H1 (cell line): ENCODE results near the gene MANBA. TPM values are rescaled to one million over a fixed set of nuclear protein-coding genes. Genes with fewer than 3 reads are reported as not detected.

Experiments
- CTCF ChIA-PET: fragments of 300-600 bp; sonication (Branson Sonifier 250); formaldehyde crosslinking; loops from one replicate; lab custom pipeline; 2021; ENCODE audit not compliant: partially characterized antibody; lab: Charles Lee
- POLR2A ChIA-PET: fragments of 300-600 bp; sonication (Branson Sonifier 250); formaldehyde crosslinking; loops from one replicate; lab custom pipeline; 2021; ENCODE audit warnings: inconsistent platforms; ENCODE audit not compliant: partially characterized antibody; lab: Charles Lee
- DNase-seq, 2 experiments: peaks; one replicate each; pipeline versions ENCODE4 v3.0.0 to v3.0.0-alpha.2; 2010 to 2022; ENCODE audit warnings: low spot score in 2 of 2, low read depth in 1 of 2, mixed read lengths in 1 of 2
- FAIRE-seq: peaks from 2 replicates; lab custom pipeline; 2011; peaks lifted over from hg19 to GRCh38; lab: Jason Lieb, UNC
- H2AFZ ChIP-seq: 2 replicates; pipeline ENCODE4 v1.8.1; 2012; ENCODE audit warnings: low read length, inconsistent platforms
- H2AK5ac ChIP-seq: 2 replicates; pipeline ENCODE4 v1.6.1; 2013; ENCODE audit warnings: low read depth, low read length
- H2BK120ac ChIP-seq: replicated peaks from 2 replicates; pipeline ENCODE3; 2013; ENCODE audit warnings: low read depth, low read length, inconsistent platforms
- H2BK12ac ChIP-seq: 2 replicates; pipeline ENCODE4 v1.6.1; 2013; ENCODE audit warnings: low read depth, low read length
- H2BK15ac ChIP-seq: 2 replicates; pipeline ENCODE4 v1.6.1; 2013; ENCODE audit warnings: low read length
- H2BK20ac ChIP-seq: 2 replicates; pipeline ENCODE4 v1.6.1; 2013; ENCODE audit warnings: low read length
- H2BK5ac ChIP-seq: 2 replicates; pipeline ENCODE4 v1.6.1; 2013; ENCODE audit warnings: low read depth, low read length
- H3K14ac ChIP-seq: 2 replicates; pipeline ENCODE4 v1.6.1; 2013; ENCODE audit warnings: inconsistent platforms; ENCODE audit not compliant: insufficient read length
- H3K18ac ChIP-seq: 2 replicates; pipeline ENCODE4 v1.6.1; 2013; ENCODE audit warnings: low read length; ENCODE audit errors: extremely low read depth
- H3K23ac ChIP-seq: 2 replicates; pipeline ENCODE4 v1.6.1; 2013; ENCODE audit warnings: inconsistent platforms; ENCODE audit not compliant: insufficient read length
- H3K23me2 ChIP-seq: 2 replicates; pipeline ENCODE4 v1.6.1; 2013; ENCODE audit warnings: low read depth, low read length
- H3K27ac ChIP-seq: 2 replicates; pipeline ENCODE4 v1.6.1; 2011; ENCODE audit warnings: low read depth, low read length, inconsistent platforms
- H3K27me3 ChIP-seq, 4 experiments: replicated peaks in 1 of 4; 1 replicate in 1 of 4; 2 replicates in 3 of 4; pipeline versions ENCODE4 v1.6.1 to v1.8.1; 2011 to 2013; ENCODE audit warnings: low read length in 3 of 4, mild to moderate bottlenecking in 3 of 4, inconsistent platforms in 2 of 4, mixed read lengths in 2 of 4, moderate library complexity in 1 of 4; ENCODE audit not compliant: control insufficient read depth in 3 of 4, insufficient read depth in 3 of 4; ENCODE audit errors: extremely low read depth in 1 of 4
- H3K36me3 ChIP-seq, 4 experiments: 2 replicates each; pipeline versions ENCODE4 v1.6.1 to v1.8.1; 2011 to 2013; ENCODE audit warnings: mild to moderate bottlenecking in 4 of 4, low read length in 3 of 4, moderate library complexity in 2 of 4, control low read depth in 1 of 4, inconsistent platforms in 1 of 4; ENCODE audit not compliant: insufficient read depth in 4 of 4, control insufficient read depth in 2 of 4
- H3K4ac ChIP-seq: replicated peaks from 2 replicates; pipeline ENCODE3; 2013; ENCODE audit warnings: low read length, low read depth, mixed read lengths, inconsistent platforms; ENCODE audit not compliant: insufficient read length
- H3K4me1 ChIP-seq, 4 experiments: replicated peaks in 1 of 4; 1 replicate in 1 of 4; 2 replicates in 3 of 4; pipeline versions ENCODE4 v1.6.1 to v1.8.1; 2011 to 2013; ENCODE audit warnings: low read length in 3 of 4, inconsistent platforms in 2 of 4, mixed read lengths in 1 of 4; ENCODE audit not compliant: insufficient read depth in 4 of 4, control insufficient read depth in 3 of 4
- H3K4me2 ChIP-seq, 2 experiments: 2 replicates each; pipeline versions ENCODE4 v1.6.1 to v1.8.1; 2011 to 2013; ENCODE audit warnings: low read depth in 2 of 2, low read length in 2 of 2, control low read depth in 1 of 2, inconsistent platforms in 1 of 2, mild to moderate bottlenecking in 1 of 2; ENCODE audit not compliant: insufficient read depth in 1 of 2
- H3K4me3 ChIP-seq, 4 experiments: fragments of 200-600, 300-600 bp in 1 of 4; sonication (generic), shearing (Covaris generic), sonication (Bioruptor Twin) in 1 of 4; 2 replicates each; pipeline versions ENCODE4 v1.5.1 to v1.8.1; 2011 to 2016; ENCODE audit warnings: low read length in 4 of 4, low read depth in 3 of 4, control low read depth in 2 of 4, inconsistent platforms in 2 of 4, mild to moderate bottlenecking in 2 of 4, mixed read lengths in 1 of 4, moderate library complexity in 1 of 4; ENCODE audit not compliant: insufficient read depth in 2 of 4; ENCODE audit errors: extremely low read depth in 1 of 4
- H3K56ac ChIP-seq: replicated peaks from 2 replicates; pipeline ENCODE3; 2013; ENCODE audit warnings: low read depth, mild to moderate bottlenecking, mixed read lengths, low read length, inconsistent platforms; ENCODE audit not compliant: insufficient read length
- H3K79me1 ChIP-seq: 2 replicates; pipeline ENCODE4 v1.6.1; 2013; ENCODE audit warnings: low read depth, low read length, control low read depth
- H3K79me2 ChIP-seq, 2 experiments: 2 replicates each; pipeline versions ENCODE4 v1.6.1 to v1.8.1; 2012 to 2013; ENCODE audit warnings: low read length in 2 of 2, mild to moderate bottlenecking in 2 of 2, inconsistent platforms in 1 of 2; ENCODE audit not compliant: insufficient read depth in 2 of 2, control insufficient read depth in 1 of 2
- H3K9ac ChIP-seq, 4 experiments: replicated peaks in 1 of 4; 1 replicate in 1 of 4; 2 replicates in 3 of 4; pipeline versions ENCODE4 v1.6.1 to v1.8.1; 2011 to 2013; ENCODE audit warnings: low read depth in 3 of 4, low read length in 3 of 4, control low read depth in 2 of 4, mild to moderate bottlenecking in 2 of 4, moderate library complexity in 2 of 4, inconsistent platforms in 1 of 4; ENCODE audit errors: extremely low read depth in 1 of 4
- H3K9me3 ChIP-seq, 2 experiments: 2 replicates each; pipeline versions ENCODE4 v1.6.1 to v1.8.1; 2012 to 2013; ENCODE audit warnings: mild to moderate bottlenecking in 2 of 2, moderate library complexity in 2 of 2, control low read depth in 1 of 2, inconsistent platforms in 1 of 2, low read depth in 1 of 2, low read length in 1 of 2, mixed read lengths in 1 of 2; ENCODE audit not compliant: insufficient read depth in 2 of 2
- H4K20me1 ChIP-seq, 2 experiments: replicated peaks in 1 of 2; 2 replicates each; pipeline versions ENCODE3 to v1.8.1; 2011 to 2013; ENCODE audit warnings: inconsistent platforms in 2 of 2, low read length in 2 of 2, mild to moderate bottlenecking in 1 of 2; ENCODE audit not compliant: insufficient read depth in 2 of 2, control insufficient read depth in 1 of 2
- H4K5ac ChIP-seq: 2 replicates; pipeline ENCODE4 v1.6.1; 2013; ENCODE audit warnings: low read length, low read depth, mixed read lengths, inconsistent platforms; ENCODE audit not compliant: insufficient read length
- H4K8ac ChIP-seq: 2 replicates; pipeline ENCODE4 v1.8.0; 2013; ENCODE audit warnings: mild to moderate bottlenecking, moderate library complexity, low read length, inconsistent platforms; ENCODE audit not compliant: insufficient read depth; ENCODE audit errors: extremely low read depth
- H4K91ac ChIP-seq: replicated peaks from 2 replicates; pipeline ENCODE3; 2013; ENCODE audit warnings: low read length, mixed read lengths, inconsistent platforms; ENCODE audit not compliant: insufficient read length
- BRCA1 ChIP-seq: IDR thresholded peaks from 2 replicates; pipeline ENCODE4 v1.6.1; 2012; ENCODE audit warnings: low read depth, low read length, improper control_type of control experiment
- CBX8 ChIP-seq: fragments of 300-800, 300-1000 bp; sonication (generic); IDR thresholded peaks from 2 replicates; pipeline ENCODE4 v1.7.1; 2016; ENCODE audit warnings: low read depth, low read length, borderline replicate concordance
- JUN ChIP-seq: IDR thresholded peaks from 2 replicates; pipeline ENCODE4 v1.6.1; 2011; ENCODE audit warnings: low read depth, mild to moderate bottlenecking, improper control_type of control experiment, low read length
- RAD21 ChIP-seq, 2 experiments: IDR thresholded peaks in 1 of 2; conservative IDR thresholded peaks in 1 of 2; 2 replicates each; pipeline ENCODE4 v1.6.1; 2011; ENCODE audit warnings: low read depth in 2 of 2, low read length in 2 of 2, improper control_type of control experiment in 1 of 2, inconsistent platforms in 1 of 2, mild to moderate bottlenecking in 1 of 2, moderate library complexity in 1 of 2
- SIX5 ChIP-seq: IDR thresholded peaks from 2 replicates; pipeline ENCODE4 v1.6.1; 2011; ENCODE audit warnings: mild to moderate bottlenecking, low read depth, low read length
- SRF ChIP-seq: IDR thresholded peaks from 2 replicates; pipeline ENCODE4 v1.6.1; 2011; ENCODE audit warnings: mild to moderate bottlenecking, low read depth, low read length, moderate library complexity
- YY1 ChIP-seq: IDR thresholded peaks from 2 replicates; pipeline ENCODE4 v1.6.1; 2011; ENCODE audit warnings: low read depth, mild to moderate bottlenecking, low read length
- ZNF274 ChIP-seq: IDR thresholded peaks from 2 replicates; pipeline ENCODE4 v1.7.0; 2012; ENCODE audit warnings: low read length, borderline replicate concordance; ENCODE audit errors: extremely low read depth
- WGBS, 2 experiments: shearing (Covaris generic) in 1 of 2; methylation state at CpG; one replicate each; pipeline versions ENCODE4 v1.1.6 to v1.1.7; 2013 to 2015; ENCODE audit warnings: low lambda C conversion rate in 2 of 2, mixed read lengths in 2 of 2, inconsistent platforms in 1 of 2, low coverage in 1 of 2, missing lambda C conversion rate in 1 of 2; ENCODE audit not compliant: insufficient replicate concordance in 2 of 2, insufficient coverage in 1 of 2, insufficient read length in 1 of 2; ENCODE audit errors: extremely low coverage in 1 of 2, missing lambda C conversion rate in 1 of 2; 5-methylcytosine and 5-hydroxymethylcytosine counted together
- polyA plus RNA-seq, 7 experiments: library from polyadenylated mRNA; depleted of rRNA in 3 of 7; stranded (reverse) in 5 of 7; unstranded in 2 of 7; fragments of >200 nt in 5 of 7; fragments of 200-250 nt in 2 of 7; gene quantifications; 1 replicate in 5 of 7; 2 replicates in 1 of 7; 4 replicates in 1 of 7; pipeline versions ENCODE4 v1.2.1 to v1.2.3, GENCODE V29; 2011 to 2013; ENCODE audit warnings: missing spikeins in 2 of 7, mixed read lengths in 2 of 7
- total RNA-seq: library from RNA; stranded (reverse); fragmentation: NEBNext Ultra II Directional; extraction: Animal tissue kit (Norgen Biotek cat#: 25700); gene quantifications from 2 replicates; pipeline ENCODE4 v1.2.1, GENCODE V29; 2021
- TF ChIP-seq, protein P1 (sequence below), 3 experiments: IDR thresholded peaks; 1 replicate in 2 of 3; 2 replicates in 1 of 3; pipeline versions ENCODE4 v1.5.1 to v1.6.1; 2011; ENCODE audit warnings: low read length in 3 of 3, mild to moderate bottlenecking in 3 of 3, inconsistent platforms in 2 of 3, low read depth in 1 of 3, moderate library complexity in 1 of 3; ENCODE audit not compliant: insufficient read depth in 1 of 3; ENCODE audit errors: control extremely low read depth in 1 of 3
- TF ChIP-seq, protein P2 (sequence below): IDR thresholded peaks from 2 replicates; pipeline ENCODE4 v1.6.1; 2012; ENCODE audit warnings: inconsistent platforms
- TF ChIP-seq, protein P3 (sequence below): IDR thresholded peaks from 2 replicates; pipeline ENCODE4 v1.6.1; 2012; ENCODE audit warnings: inconsistent platforms

The MANBA gene
- total and polyA plus RNA-seq, 2 of the 8 experiments (the other 6 are each of a cell fraction or from before 2014, with no cell fraction given), result 22.9 to 27.8 TPM

DNA sequence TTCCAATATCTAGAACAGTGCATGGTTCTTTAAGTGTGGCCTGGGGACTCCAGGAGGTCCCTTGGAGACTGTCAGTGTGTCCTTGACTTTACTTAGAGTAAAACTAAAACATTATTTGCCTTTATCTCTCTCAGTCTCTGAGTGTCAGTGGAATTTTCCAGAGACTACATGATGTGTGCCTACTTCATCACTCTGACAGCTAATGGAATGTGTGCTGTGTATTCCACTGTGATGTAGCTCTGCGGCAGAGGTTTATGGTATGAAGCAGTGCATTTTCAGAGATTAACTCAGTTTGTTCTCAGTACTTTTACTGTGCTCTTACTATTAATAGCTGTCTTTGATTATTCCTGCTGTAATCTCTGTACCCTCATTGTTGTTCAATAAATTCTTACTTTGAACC lies 85.6 kb downstream of the MANBA start:
- Histone ChIP-seq H2BK120ac (no peak overlapping the region), H3K4me1 (no peaks in the 10 kb centered on the region), H3K9ac (no peak overlapping the region), H3K56ac (no peak overlapping the region), H3K79me2 (no peaks in the 10 kb centered on the region), H3K4ac (no peak overlapping the region), H2BK20ac (no peak overlapping the region), H2AFZ (no peak overlapping the region), H2AK5ac (no peak overlapping the region), H3K9me3 (0 out of 4 replicates have a peak, but pooled peaks cover 0 to 3% of the 10 kb centered on the region in 2 experiments), H3K27ac (no peak overlapping the region), H3K4me2 (no peak overlapping the region), H3K36me3 (peaks cover 0 to 11% (median 0%) of the 10 kb centered on the region in 4 experiments; a peak in 3 of 8 replicates), H2BK5ac (no peak overlapping the region), H4K5ac (no peak overlapping the region), H3K23me2 (no peaks in the 10 kb centered on the region), H3K14ac (no peak overlapping the region), H3K4me3 (no peak overlapping the region), H3K18ac (no peak overlapping the region), H4K8ac (no peak overlapping the region), H3K79me1 (no peaks in the 10 kb centered on the region), H3K23ac (no peak overlapping the region), H2BK12ac (no peak overlapping the region), H2BK15ac (no peak overlapping the region), H4K20me1 (no peaks in the 10 kb centered on the region), H4K91ac (no peak overlapping the region), H3K27me3 (no peaks in the 10 kb centered on the region)
- FAIRE-seq, result no peak
- WGBS, 2 experiments, result 95% methylated on average over 1 of the region's 1 CpG; no CpG with 5 or more reads in 1 of the 2 experiments
- DNase-seq, result no peak
- CTCF ChIA-PET, result interaction anchor here (1.1 kb wide), 1 partner anchor 334 kb away, joined by 3 read pairs; no protein-coding TSS in a partner anchor
- POLR2A ChIA-PET, result no interaction called here
- TF ChIP-seq, protein P1, sequence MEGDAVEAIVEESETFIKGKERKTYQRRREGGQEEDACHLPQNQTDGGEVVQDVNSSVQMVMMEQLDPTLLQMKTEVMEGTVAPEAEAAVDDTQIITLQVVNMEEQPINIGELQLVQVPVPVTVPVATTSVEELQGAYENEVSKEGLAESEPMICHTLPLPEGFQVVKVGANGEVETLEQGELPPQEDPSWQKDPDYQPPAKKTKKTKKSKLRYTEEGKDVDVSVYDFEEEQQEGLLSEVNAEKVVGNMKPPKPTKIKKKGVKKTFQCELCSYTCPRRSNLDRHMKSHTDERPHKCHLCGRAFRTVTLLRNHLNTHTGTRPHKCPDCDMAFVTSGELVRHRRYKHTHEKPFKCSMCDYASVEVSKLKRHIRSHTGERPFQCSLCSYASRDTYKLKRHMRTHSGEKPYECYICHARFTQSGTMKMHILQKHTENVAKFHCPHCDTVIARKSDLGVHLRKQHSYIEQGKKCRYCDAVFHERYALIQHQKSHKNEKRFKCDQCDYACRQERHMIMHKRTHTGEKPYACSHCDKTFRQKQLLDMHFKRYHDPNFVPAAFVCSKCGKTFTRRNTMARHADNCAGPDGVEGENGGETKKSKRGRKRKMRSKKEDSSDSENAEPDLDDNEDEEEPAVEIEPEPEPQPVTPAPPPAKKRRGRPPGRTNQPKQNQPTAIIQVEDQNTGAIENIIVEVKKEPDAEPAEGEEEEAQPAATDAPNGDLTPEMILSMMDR (IDR thresholded peaks at IDR 0.05; ENCODE audit: control extremely low read depth in 1 of 3, insufficient read depth in 1 of 3, low read depth in 1 of 3, low read length in 3 of 3), result no peak
- TF ChIP-seq ZNF274 (no peak), CBX8 (no peak), YY1 (no peak), BRCA1 (no peak), JUN (no peak), RAD21 (IDR thresholded peaks at IDR 0.05 in 1 of 2, conservative IDR thresholded peaks at IDR 0.05 in 1 of 2; ENCODE audit: low read depth in 2 of 2, low read length in 2 of 2) (no peak), SRF (no peak), SIX5 (no peak)
- TF ChIP-seq, protein P2, sequence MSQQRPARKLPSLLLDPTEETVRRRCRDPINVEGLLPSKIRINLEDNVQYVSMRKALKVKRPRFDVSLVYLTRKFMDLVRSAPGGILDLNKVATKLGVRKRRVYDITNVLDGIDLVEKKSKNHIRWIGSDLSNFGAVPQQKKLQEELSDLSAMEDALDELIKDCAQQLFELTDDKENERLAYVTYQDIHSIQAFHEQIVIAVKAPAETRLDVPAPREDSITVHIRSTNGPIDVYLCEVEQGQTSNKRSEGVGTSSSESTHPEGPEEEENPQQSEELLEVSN, result no peak
- TF ChIP-seq, protein P3, sequence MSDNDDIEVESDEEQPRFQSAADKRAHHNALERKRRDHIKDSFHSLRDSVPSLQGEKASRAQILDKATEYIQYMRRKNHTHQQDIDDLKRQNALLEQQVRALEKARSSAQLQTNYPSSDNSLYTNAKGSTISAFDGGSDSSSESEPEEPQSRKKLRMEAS, result no peak
